Endothelial cell of umbilical vein (primary cell): ENCODE results near the gene DCUN1D4.

Experiments
- EZH2 ChIP-seq: IDR thresholded peaks from 2 replicates; pipeline ENCODE4 v1.6.1; 2012; ENCODE audit warnings: borderline replicate concordance, low read depth, mild to moderate bottlenecking, moderate library complexity, low read length, inconsistent platforms; ENCODE audit not compliant: severe bottlenecking
- FOS ChIP-seq: IDR thresholded peaks from 2 replicates; pipeline ENCODE4 v1.6.1; 2011; ENCODE audit warnings: mild to moderate bottlenecking, low read length, moderate library complexity, borderline replicate concordance; ENCODE audit not compliant: insufficient read depth
- JUN ChIP-seq: IDR thresholded peaks from 2 replicates; pipeline ENCODE4 v1.6.1; 2011; ENCODE audit warnings: borderline replicate concordance, low read depth; ENCODE audit not compliant: insufficient read length, insufficient read depth
- MYC ChIP-seq: IDR thresholded peaks from one replicate; pipeline ENCODE4 v1.6.1; 2011; ENCODE audit warnings: mild to moderate bottlenecking, low read depth, low read length
- POLR2A ChIP-seq: IDR thresholded peaks from 2 replicates; pipeline ENCODE4 v1.6.1; 2012; ENCODE audit warnings: low read depth, mild to moderate bottlenecking, control low read depth, low read length
- POLR2AphosphoS5 ChIP-seq: IDR thresholded peaks from 2 replicates; pipeline ENCODE4 v1.6.1; 2012; ENCODE audit warnings: low read depth, mild to moderate bottlenecking, control low read depth, low read length, moderate library complexity; ENCODE audit not compliant: insufficient read depth
- TF ChIP-seq, protein P1 (sequence below), 2 donors: IDR thresholded peaks; 1 replicate in 1 of 2; 2 replicates in 1 of 2; pipeline ENCODE4 v1.5.1; 2011; ENCODE audit warnings: low read length in 2 of 2, mild to moderate bottlenecking in 2 of 2, moderate library complexity in 2 of 2, control low read depth in 1 of 2, inconsistent platforms in 1 of 2, low read depth in 1 of 2; ENCODE audit not compliant: insufficient read depth in 1 of 2; ENCODE audit errors: extremely low read depth in 1 of 2
- TF ChIP-seq, protein P2 (sequence below): IDR thresholded peaks from 2 replicates; pipeline ENCODE4 v1.6.1; 2011; ENCODE audit not compliant: insufficient read depth, insufficient read length

DNA sequence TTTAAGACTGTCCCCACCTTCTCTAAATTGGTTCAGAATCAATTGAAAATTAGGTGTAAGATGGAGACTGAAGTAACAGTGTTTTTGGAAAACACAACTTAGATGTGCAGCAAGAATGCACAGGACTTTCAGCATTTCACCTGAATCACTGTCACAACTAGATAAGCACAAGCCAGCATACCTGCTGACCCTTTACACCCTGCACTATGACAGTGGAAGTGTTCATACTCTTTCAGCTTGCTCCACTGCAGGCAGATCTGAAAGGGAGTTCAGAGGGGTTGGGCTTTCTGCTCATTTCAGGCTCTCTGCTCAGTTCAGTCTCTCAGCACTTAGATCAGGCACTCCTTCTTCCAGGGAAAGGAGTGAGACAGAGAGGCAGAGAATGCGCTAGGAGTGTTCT lies 22.8 kb downstream of the DCUN1D4 start:
- TF ChIP-seq, protein P1, sequence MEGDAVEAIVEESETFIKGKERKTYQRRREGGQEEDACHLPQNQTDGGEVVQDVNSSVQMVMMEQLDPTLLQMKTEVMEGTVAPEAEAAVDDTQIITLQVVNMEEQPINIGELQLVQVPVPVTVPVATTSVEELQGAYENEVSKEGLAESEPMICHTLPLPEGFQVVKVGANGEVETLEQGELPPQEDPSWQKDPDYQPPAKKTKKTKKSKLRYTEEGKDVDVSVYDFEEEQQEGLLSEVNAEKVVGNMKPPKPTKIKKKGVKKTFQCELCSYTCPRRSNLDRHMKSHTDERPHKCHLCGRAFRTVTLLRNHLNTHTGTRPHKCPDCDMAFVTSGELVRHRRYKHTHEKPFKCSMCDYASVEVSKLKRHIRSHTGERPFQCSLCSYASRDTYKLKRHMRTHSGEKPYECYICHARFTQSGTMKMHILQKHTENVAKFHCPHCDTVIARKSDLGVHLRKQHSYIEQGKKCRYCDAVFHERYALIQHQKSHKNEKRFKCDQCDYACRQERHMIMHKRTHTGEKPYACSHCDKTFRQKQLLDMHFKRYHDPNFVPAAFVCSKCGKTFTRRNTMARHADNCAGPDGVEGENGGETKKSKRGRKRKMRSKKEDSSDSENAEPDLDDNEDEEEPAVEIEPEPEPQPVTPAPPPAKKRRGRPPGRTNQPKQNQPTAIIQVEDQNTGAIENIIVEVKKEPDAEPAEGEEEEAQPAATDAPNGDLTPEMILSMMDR (IDR thresholded peaks at IDR 0.05; ENCODE audit: extremely low read depth in 1 of 2, insufficient read depth in 1 of 2, low read depth in 1 of 2, low read length in 2 of 2) = no peak
- TF ChIP-seq JUN = no peak
- no peak for TF ChIP-seq POLR2A
- TF ChIP-seq POLR2AphosphoS5 = no peak
- TF ChIP-seq, protein P2, sequence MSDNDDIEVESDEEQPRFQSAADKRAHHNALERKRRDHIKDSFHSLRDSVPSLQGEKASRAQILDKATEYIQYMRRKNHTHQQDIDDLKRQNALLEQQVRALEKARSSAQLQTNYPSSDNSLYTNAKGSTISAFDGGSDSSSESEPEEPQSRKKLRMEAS = no peak
- no peak for TF ChIP-seq EZH2
- no peak for TF ChIP-seq FOS
- TF ChIP-seq MYC = no peak
